Uterus (tissue), 4 donors: ENCODE results near the gene EIF3B. TPM values are rescaled to one million over a fixed set of nuclear protein-coding genes. Genes with fewer than 3 reads are reported as not detected.

ENCODE experiments used
- DNase-seq, 2 donors: peaks; one replicate each; pipeline ENCODE4 v3.0.0-alpha.2; 2019 to 2020
- H3K27ac ChIP-seq, 2 donors: fragments of 200-600 bp; sonication (generic); 1 replicate in 1 of 2; 2 replicates in 1 of 2; pipeline ENCODE4 v1.5.1; 2016 to 2018
- H3K27me3 ChIP-seq, 2 donors: fragments of 200-600 bp; sonication (generic); one replicate each; pipeline ENCODE4 v1.5.1; 2018 to 2019; ENCODE audit warnings: control low read depth in 1 of 2
- H3K36me3 ChIP-seq, 2 donors: fragments of 200-600 bp; sonication (generic); one replicate each; pipeline ENCODE4 v1.5.1; 2019; ENCODE audit warnings: control low read depth in 1 of 2
- H3K4me1 ChIP-seq, 2 donors: fragments of 200-600 bp; sonication (generic); one replicate each; pipeline ENCODE4 v1.5.1; 2018 to 2019; ENCODE audit warnings: control low read depth in 1 of 2
- H3K4me3 ChIP-seq, 2 donors: fragments of 200-600 bp; sonication (generic); 1 replicate in 1 of 2; 2 replicates in 1 of 2; pipeline ENCODE4 v1.5.1; 2018 to 2019; ENCODE audit warnings: mild to moderate bottlenecking in 1 of 2
- H3K9me3 ChIP-seq, 2 donors: fragments of 200-600 bp; sonication (generic); one replicate each; pipeline ENCODE4 v1.5.1; 2019; ENCODE audit warnings: control low read depth in 1 of 2
- CTCF ChIP-seq, 4 experiments: fragments of 200-600 bp in 2 of 4; fragments of 450-650 bp in 2 of 4; sonication (generic) in 2 of 4; IDR thresholded peaks; one replicate each; pipeline ENCODE4 v1.5.1; 2016 to 2019; ENCODE audit warnings: antibody characterized with exemption in 4 of 4, mild to moderate bottlenecking in 2 of 4, moderate library complexity in 1 of 4
- POLR2A ChIP-seq, 2 donors: fragments of 450-650 bp; IDR thresholded peaks; one replicate each; pipeline ENCODE4 v1.6.1; 2016; ENCODE audit warnings: antibody characterized with exemption in 2 of 2, mild to moderate bottlenecking in 1 of 2, moderate library complexity in 1 of 2
- intact Hi-C: fragments of 100-400 bp; cut with DNase I; formaldehyde crosslinking; loops from one replicate; pipeline ENCODE4 v1.15.1; 2023; ENCODE audit warnings: low total_unique reads
- total RNA-seq, 4 donors: library from RNA; depleted of rRNA in 3 of 4; stranded (reverse); fragments of >200 nt in 3 of 4; gene quantifications; one replicate each; pipeline versions ENCODE4 v1.1.0 to v1.2.4, GENCODE V29; 2014 to 2023
- donor health status: DM: yes; HTN: yes; CAD: no.

EIF3B gene
- total RNA-seq, 4 donors from 2014 or later = 67.6 to 155 (median 95.2) TPM

- TF ChIP-seq CTCF (IDR thresholded peaks at IDR 0.05) = no peak
- no peak for TF ChIP-seq POLR2A (IDR thresholded peaks at IDR 0.05)
- intact Hi-C loops = no loop called here
These were observed 45.4 kb downstream of the EIF3B start for GRCh38 chr7:2399848-2400587.

GRCh38 chr7:2402687-2403013, 48.0 kb downstream of the EIF3B start:
- intact Hi-C loops = no loop called here
- no peaks in the 10 kb centered on the region for H3K36me3 ChIP-seq
- no peaks in the 10 kb centered on the region for H3K27me3 ChIP-seq
- peaks cover 0 to 7% of the 10 kb centered on the region in 2 donors for H3K4me1 ChIP-seq
- H3K27ac ChIP-seq = peak overlapping the region; percentile 71 to 84
- TF ChIP-seq POLR2A (IDR thresholded peaks at IDR 0.05) (no peak), CTCF (IDR thresholded peaks at IDR 0.05) (no peak)
- no peak for DNase-seq
- H3K4me3 ChIP-seq = peak overlapping the region; percentile 11 to 45
- H3K9me3 ChIP-seq = no peaks in the 10 kb centered on the region

More at GRCh38 chr7:2399848-2400587, 45.4 kb downstream of the EIF3B start:
- H3K27ac ChIP-seq = peak overlapping the region; percentile 80 to 84
- peak; percentile 83 to 89 for DNase-seq
- H3K27me3 ChIP-seq = no peaks in the 10 kb centered on the region
- no peak overlapping the region for H3K4me3 ChIP-seq
- no peaks in the 10 kb centered on the region for H3K36me3 ChIP-seq
- no peaks in the 10 kb centered on the region for H3K4me1 ChIP-seq
- no peaks in the 10 kb centered on the region for H3K9me3 ChIP-seq

- intact Hi-C loops = no loop called here
- no peaks in the 10 kb centered on the region for H3K36me3 ChIP-seq
These were observed 48.5 kb downstream of the EIF3B start, which contains the start of gene CHST12 for GRCh38 chr7:2403014-2403717. TSS of gene CHST12 (plus strand) at chr7:2403611. CDS start at chr7:2432640, 29,029 bp downstream.

GRCh38 chr7:2403718-2404648, 49.4 kb downstream of the EIF3B start:
- peak overlapping the region; percentile 73 to 93 for H3K4me3 ChIP-seq
- H3K27ac ChIP-seq = peak overlapping the region; percentile 75 to 82
- H3K27me3 ChIP-seq = no peaks in the 10 kb centered on the region
- H3K36me3 ChIP-seq = no peaks in the 10 kb centered on the region
- H3K4me1 ChIP-seq = peaks cover 0 to 7% of the 10 kb centered on the region in 2 donors
- TF ChIP-seq POLR2A (IDR thresholded peaks at IDR 0.05) = no peak
- no peak for TF ChIP-seq CTCF (IDR thresholded peaks at IDR 0.05)
- no peaks in the 10 kb centered on the region for H3K9me3 ChIP-seq
- intact Hi-C loops = no loop called here
- peak in 1 of 2 donors; percentile 41 for DNase-seq

More at GRCh38 chr7:2403014-2403717, 48.5 kb downstream of the EIF3B start, which contains the start of gene CHST12:
- TF ChIP-seq CTCF (IDR thresholded peaks at IDR 0.05) = no peak
- peak; percentile 66 to 68 for TF ChIP-seq POLR2A (IDR thresholded peaks at IDR 0.05)
- peak within 1 kb of the TSS; percentile 73 to 93 for H3K4me3 ChIP-seq
- H3K9me3 ChIP-seq = no peaks in the 10 kb centered on the region
- no peaks in the 10 kb centered on the region for H3K27me3 ChIP-seq
- peaks cover 0 to 7% of the 10 kb centered on the region in 2 donors for H3K4me1 ChIP-seq
- peak; percentile 94 to 96 for DNase-seq
- H3K27ac ChIP-seq = peak within 1 kb of the TSS; percentile 82 to 84
